ENCODE data around the gene COL9A2. TPM values are rescaled to one million over a fixed set of nuclear protein-coding genes. Genes with fewer than 3 reads are reported as not detected.

Gene COL9A2
- total and polyA plus RNA-seq, 2 donors (not counting 3 experiments of a cell fraction or from before 2014, with no cell fraction given): 0.64 to 0.69 TPM

DNA sequence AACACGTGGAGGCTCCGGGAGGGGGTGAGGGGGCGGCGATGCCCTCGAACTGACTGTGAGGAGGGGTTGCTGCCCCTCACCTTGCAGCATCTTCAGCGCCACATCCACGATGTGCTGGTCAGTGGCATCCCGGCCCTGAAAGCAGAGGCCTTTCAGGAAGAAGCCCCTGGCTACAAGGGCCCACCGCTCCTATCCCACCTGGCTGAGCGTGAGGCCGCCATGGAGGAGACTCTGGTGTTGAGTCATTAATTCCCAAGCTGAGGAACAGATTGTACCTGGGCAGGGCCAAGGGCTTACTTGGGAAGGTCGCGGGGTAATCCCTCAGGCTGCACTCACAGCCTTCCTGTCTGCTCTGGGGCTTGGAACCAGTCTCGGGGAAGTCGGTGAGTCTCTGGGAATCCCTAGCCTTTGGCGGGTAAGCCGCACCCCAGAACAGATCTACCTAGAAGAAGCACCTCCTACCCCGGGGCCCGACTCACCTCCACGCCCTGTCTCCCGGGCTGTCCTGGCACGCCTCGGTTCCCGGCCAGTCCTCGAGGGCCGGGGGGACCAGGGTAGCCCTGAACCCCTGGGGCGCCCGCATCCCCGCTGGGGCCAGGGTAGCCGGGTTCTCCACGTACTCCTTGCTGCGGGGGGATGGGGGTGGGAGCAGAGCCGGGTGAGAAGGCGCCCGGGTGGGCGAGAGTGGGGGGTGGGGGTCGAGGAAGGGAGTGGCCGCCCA is 13.9 kb downstream of the COL9A2 start:
- H3K79me2 ChIP-seq (ENCODE audit: control insufficient read depth, insufficient read depth, low read length): no peaks in the 10 kb centered on the region

More for the DNA sequence above, 13.9 kb downstream of the COL9A2 start:
- no peak overlapping the region for H3K4me2 ChIP-seq (ENCODE audit: insufficient read depth, low read length)
- no peaks in the 10 kb centered on the region for H3K9me3 ChIP-seq (replicated peaks; ENCODE audit: control insufficient read depth, insufficient read depth, low read length)
- H3K27ac ChIP-seq (ENCODE audit: insufficient read depth, low read depth, low read length): no peak overlapping the region
- H3K9me1 ChIP-seq (replicated peaks; ENCODE audit: control insufficient read depth, extremely low read depth, insufficient read depth, low read length): no peaks in the 10 kb centered on the region
- FAIRE-seq (no peak), DNase-seq (ENCODE audit: low read depth, low spot score) (no peak)
- H3K9ac ChIP-seq (replicated peaks; ENCODE audit: extremely low read depth, insufficient read depth, low read length): no peak overlapping the region
- dilution Hi-C loops (cut with MboI; ENCODE audit: extremely low pct_ligation_motif_present, low sequenced_read_pairs) (no loop called here), intact Hi-C loops (cut with micrococcal nuclease) (no loop called here)
- no peaks in the 10 kb centered on the region for H3K4me1 ChIP-seq (ENCODE audit: control insufficient read depth, extremely low read depth, insufficient read depth, low read length)
- no peaks in the 10 kb centered on the region for H3K36me3 ChIP-seq (ENCODE audit: control insufficient read depth in 2 of 2, extremely low read depth in 1 of 2, insufficient read depth in 2 of 2, low read length in 2 of 2)
- H2AFZ ChIP-seq (ENCODE audit: low read depth, low read length): no peak overlapping the region
- BruUV-seq (replicated peaks): no TSS peak
- no peak overlapping the region for H3K4me3 ChIP-seq (replicated peaks in 1 of 3; ENCODE audit: insufficient read depth in 1 of 3, low read depth in 1 of 3, low read length in 3 of 3)
- no peaks in the 10 kb centered on the region for H4K20me1 ChIP-seq (replicated peaks; ENCODE audit: control insufficient read depth, extremely low read depth, insufficient read depth, low read length)
- peaks cover 0 to 2% of the 10 kb centered on the region in 2 experiments for H3K27me3 ChIP-seq (ENCODE audit: control insufficient read depth in 2 of 2, insufficient read depth in 2 of 2, low read length in 2 of 2)
- no peak for TF ChIP-seq POLR2AphosphoS5 (IDR thresholded peaks at IDR 0.05; ENCODE audit: insufficient read depth, low read depth, low read length)
- no peak for TF ChIP-seq GATA2 (IDR thresholded peaks at IDR 0.05; ENCODE audit: insufficient read depth, insufficient read length, low read depth, low read length)
- no peak for TF ChIP-seq MAX (IDR thresholded peaks at IDR 0.05; ENCODE audit: insufficient read depth, insufficient read length)
- TF ChIP-seq EZH2 (IDR thresholded peaks at IDR 0.05; ENCODE audit: borderline replicate concordance, low read depth, low read length, severe bottlenecking): no peak
- TF ChIP-seq CTCF (IDR thresholded peaks at IDR 0.05; ENCODE audit: extremely low read depth in 1 of 2, insufficient read depth in 1 of 2, low read depth in 1 of 2, low read length in 2 of 2): no peak
- TF ChIP-seq MYC (IDR thresholded peaks at IDR 0.05; ENCODE audit: low read depth, low read length): no peak
- TF ChIP-seq JUN (IDR thresholded peaks at IDR 0.05; ENCODE audit: borderline replicate concordance, insufficient read depth, insufficient read length, low read depth): no peak
- no peak for TF ChIP-seq FOS (IDR thresholded peaks at IDR 0.05; ENCODE audit: borderline replicate concordance, insufficient read depth, low read length)
- TF ChIP-seq POLR2A (IDR thresholded peaks at IDR 0.05; ENCODE audit: low read depth, low read length): no peak
- ChIA-PET CTCF (no interaction called here), POLR2A (no interaction called here)
